HCT116 (cell line): ENCODE measurements around the gene MAML3. TPM values are rescaled to one million over a fixed set of nuclear protein-coding genes. Genes with fewer than 3 reads are reported as not detected.

Experiments
- ATAC-seq: fragments of 200-7000 bp; cut with Tn5 transposase; 2 replicates; pipeline ENCODE4 v1.9.1; 2020; ENCODE audit warnings: mild to moderate bottlenecking, moderate library complexity
- BruUV-seq: library from RNA; stranded (reverse); fragments of 400-500 nt; replicated peaks from 2 replicates; lab custom pipeline; 2021; lab: Mats Ljungman, UMichigan
- CTCF ChIA-PET: fragments of 300-600 bp; sonication (Branson Sonifier 250); formaldehyde crosslinking; loops from one replicate; lab custom pipeline; 2021; ENCODE audit warnings: antibody characterized with exemption; lab: Charles Lee
- POLR2A ChIA-PET: fragments of 300-600, 350-600 bp; sonication (Branson Sonifier 250); formaldehyde crosslinking; loops from one replicate; lab custom pipeline; 2021; ENCODE audit warnings: antibody characterized with exemption; lab: Charles Lee
- RAD21 ChIA-PET, 2 experiments: fragments of 300-600 bp; sonication (Branson Sonifier 250); formaldehyde crosslinking; loops; one replicate each; lab custom pipeline; 2023; ENCODE audit warnings: low total read pairs in 2 of 2; ENCODE audit not compliant: uncharacterized antibody in 2 of 2, unreplicated experiment in 2 of 2, low non-redundant PET in 1 of 2; lab: Charles Lee
- DNase-seq: peaks from one replicate; pipeline ENCODE4 v3.0.0-alpha.2; 2010; ENCODE audit warnings: low read depth, low spot score
- H2AFZ ChIP-seq: fragments of 200-600 bp; shearing (Covaris generic), sonication (generic); 2 replicates; pipeline ENCODE4 v1.6.1; 2017; ENCODE audit warnings: low read depth, mixed run types, mixed read lengths, antibody characterized with exemption, low read length; ENCODE audit not compliant: poor library complexity, severe bottlenecking
- H3K27ac ChIP-seq: 2 replicates; pipeline ENCODE4 v1.5.1; 2012; ENCODE audit warnings: low read depth, low read length
- H3K27me3 ChIP-seq: fragments of 200-600 bp; sonication (generic); 2 replicates; pipeline ENCODE4 v1.6.1; 2016; ENCODE audit warnings: mixed run types, low read length, mixed read lengths; ENCODE audit not compliant: insufficient read depth
- H3K36me3 ChIP-seq, 2 experiments: fragments of 200-500 bp in 1 of 2; fragments of 200-600 bp in 1 of 2; sonication (Bioruptor generic) in 1 of 2; sonication (generic) in 1 of 2; 2 replicates each; pipeline versions ENCODE4 v1.5.1 to v1.6.1; 2014 to 2016; ENCODE audit warnings: low read length in 2 of 2, inconsistent platforms in 1 of 2, mixed read lengths in 1 of 2, mixed run types in 1 of 2; ENCODE audit not compliant: insufficient read depth in 2 of 2, control insufficient read depth in 1 of 2
- H3K4me1 ChIP-seq, 2 experiments: fragments of 200-600 bp in 1 of 2; sonication (generic) in 1 of 2; 2 replicates each; pipeline versions ENCODE4 v1.5.1 to v1.6.1; 2012 to 2017; ENCODE audit warnings: low read length in 2 of 2, inconsistent platforms in 1 of 2, mild to moderate bottlenecking in 1 of 2, mixed read lengths in 1 of 2, mixed run types in 1 of 2, moderate library complexity in 1 of 2; ENCODE audit not compliant: insufficient read depth in 2 of 2, control insufficient read depth in 1 of 2
- H3K4me2 ChIP-seq: fragments of 200-600 bp; sonication (generic); 2 replicates; pipeline ENCODE4 v1.6.1; 2017; ENCODE audit warnings: mixed run types, low read length, mixed read lengths
- H3K4me3 ChIP-seq, 2 experiments: fragments of 200-600 bp in 1 of 2; sonication (generic) in 1 of 2; replicated peaks in 1 of 2; 2 replicates each; pipeline ENCODE4 v1.5.1; 2011 to 2016; ENCODE audit warnings: low read length in 2 of 2, control low read depth in 1 of 2, low read depth in 1 of 2, mild to moderate bottlenecking in 1 of 2, mixed read lengths in 1 of 2, mixed run types in 1 of 2
- H3K79me2 ChIP-seq: fragments of 200-600 bp; sonication (generic); 2 replicates; pipeline ENCODE4 v1.6.1; 2017; ENCODE audit warnings: mild to moderate bottlenecking, mixed run types, low read length, moderate library complexity, mixed read lengths; ENCODE audit not compliant: insufficient read depth
- H3K9ac ChIP-seq: fragments of 200-600 bp; sonication (generic); 2 replicates; pipeline ENCODE4 v1.6.1; 2016; ENCODE audit warnings: low read length, mixed read lengths
- H3K9me2 ChIP-seq: fragments of 200-600 bp; sonication (generic), shearing (Covaris generic); 2 replicates; pipeline ENCODE4 v1.6.1; 2017; ENCODE audit warnings: mixed run types, mild to moderate bottlenecking, moderate library complexity; ENCODE audit not compliant: insufficient read depth
- H3K9me3 ChIP-seq, 2 experiments: fragments of 200-500 bp in 1 of 2; fragments of 200-600 bp in 1 of 2; sonication (Bioruptor generic) in 1 of 2; sonication (generic) in 1 of 2; 2 replicates each; pipeline ENCODE4 v1.6.1; 2014 to 2017; ENCODE audit warnings: low read length in 2 of 2, mixed read lengths in 2 of 2, inconsistent platforms in 1 of 2, low read depth in 1 of 2, mild to moderate bottlenecking in 1 of 2, mixed run types in 1 of 2, moderate library complexity in 1 of 2; ENCODE audit not compliant: control insufficient read depth in 1 of 2, insufficient read depth in 1 of 2
- H4K20me1 ChIP-seq: fragments of 200-600 bp; sonication (generic), shearing (Covaris generic); 2 replicates; pipeline ENCODE4 v1.6.1; 2017; ENCODE audit warnings: mixed run types, mild to moderate bottlenecking, moderate library complexity; ENCODE audit not compliant: insufficient read depth
- ATF3 ChIP-seq: IDR thresholded peaks from 2 replicates; pipeline ENCODE4 v1.6.1; 2012
- CBX3 ChIP-seq: IDR thresholded peaks from 2 replicates; pipeline ENCODE4 v1.6.1; 2012; ENCODE audit warnings: low read depth
- EGR1 ChIP-seq: IDR thresholded peaks from 2 replicates; pipeline ENCODE4 v1.6.1; 2012; ENCODE audit warnings: low read depth
- ELF1 ChIP-seq: IDR thresholded peaks from 2 replicates; pipeline ENCODE4 v1.6.1; 2012; ENCODE audit warnings: low read depth, borderline replicate concordance
- EZH2 ChIP-seq: fragments of 200-600 bp; sonication (generic); IDR thresholded peaks from 2 replicates; pipeline ENCODE4 v1.6.1; 2017; ENCODE audit warnings: antibody characterized with exemption, mixed run types
- EZH2phosphoT487 ChIP-seq: fragments of 200-600 bp; IDR thresholded peaks from 2 replicates; pipeline ENCODE4 v1.6.1; 2018; ENCODE audit warnings: antibody characterized with exemption, borderline replicate concordance
- FOSL1 ChIP-seq: IDR thresholded peaks from 2 replicates; pipeline ENCODE4 v1.6.1; 2012; ENCODE audit warnings: low read depth
- POLR2A ChIP-seq: IDR thresholded peaks from 2 replicates; pipeline ENCODE4 v1.7.0; 2011; ENCODE audit warnings: borderline replicate concordance; ENCODE audit not compliant: insufficient read depth, insufficient read length; ENCODE audit errors: extremely low read depth
- POLR2AphosphoS5 ChIP-seq: IDR thresholded peaks from 2 replicates; pipeline ENCODE4 v1.6.1; 2011; ENCODE audit warnings: mild to moderate bottlenecking, low read depth, low read length, moderate library complexity
- RAD21 ChIP-seq: IDR thresholded peaks from 2 replicates; pipeline ENCODE4 v1.6.1; 2012; ENCODE audit warnings: low read depth, mild to moderate bottlenecking
- REST ChIP-seq: IDR thresholded peaks from 2 replicates; pipeline ENCODE4 v1.6.1; 2012; ENCODE audit warnings: low read depth
- SIN3A ChIP-seq: IDR thresholded peaks from 2 replicates; pipeline ENCODE4 v1.6.1; 2012; ENCODE audit warnings: low read depth
- YY1 ChIP-seq: IDR thresholded peaks from 2 replicates; pipeline ENCODE4 v1.6.1; 2011; ENCODE audit warnings: low read length, low read depth, moderate library complexity, mild to moderate bottlenecking; ENCODE audit not compliant: insufficient replicate concordance; ENCODE audit errors: extremely low read depth
- ZBTB33 ChIP-seq: IDR thresholded peaks from 2 replicates; pipeline ENCODE4 v1.6.1; 2011; ENCODE audit warnings: mild to moderate bottlenecking, low read length, moderate library complexity; ENCODE audit not compliant: insufficient replicate concordance; ENCODE audit errors: extremely low read depth
- ZFX ChIP-seq: fragments of 450-650 bp; IDR thresholded peaks from 2 replicates; pipeline ENCODE4 v1.6.1; 2017
- ZNF274 ChIP-seq: fragments of 200-500 bp; sonication (Bioruptor generic); IDR thresholded peaks from 2 replicates; pipeline ENCODE4 v1.6.1; 2014; ENCODE audit warnings: mild to moderate bottlenecking, low read depth, low read length, inconsistent platforms
- intact Hi-C: fragments of 100-400 bp; cut with micrococcal nuclease; formaldehyde crosslinking; loops from 2 replicates; pipeline ENCODE4 v1.10.0; 2022
- total RNA-seq: library from RNA; stranded (reverse); gene quantifications from one replicate; pipeline ENCODE4 v1.2.1, GENCODE V29; 2021; ENCODE audit not compliant: unreplicated experiment

The MAML3 gene
- total RNA-seq, 1 experiment from 2014 or later, result 3.1 TPM

GRCh38 chr4:139854668-139855403, 299.1 kb downstream of the MAML3 start (continued):
- TF ChIP-seq REST, result no peak
- no peak for TF ChIP-seq SIN3A
- no peak for TF ChIP-seq EZH2phosphoT487

GRCh38 chr4:139853309-139853708, 300.7 kb downstream of the MAML3 start:
- no TSS peak for BruUV-seq
- H3K79me2 ChIP-seq, result no peaks in the 10 kb centered on the region
- no peaks in the 10 kb centered on the region for H4K20me1 ChIP-seq
- intact Hi-C loops, result no loop called here
- no peaks in the 10 kb centered on the region for H3K9me3 ChIP-seq
- ChIA-PET RAD21 (no interaction called here), CTCF (no interaction called here), POLR2A (no interaction called here)
- ATAC-seq, result no peak
- H3K27me3 ChIP-seq, result peaks cover 12% of the 10 kb centered on the region
- H2AFZ ChIP-seq, result no peak overlapping the region
- H3K9ac ChIP-seq, result no peak overlapping the region
- no peaks in the 10 kb centered on the region for H3K9me2 ChIP-seq
- no peak for DNase-seq
- no peak overlapping the region for H3K27ac ChIP-seq
- H3K4me2 ChIP-seq, result no peak overlapping the region
- no peaks in the 10 kb centered on the region for H3K36me3 ChIP-seq
- no peaks in the 10 kb centered on the region for H3K4me1 ChIP-seq
- H3K4me3 ChIP-seq, result no peak overlapping the region
- no peak for TF ChIP-seq FOSL1
- no peak for TF ChIP-seq ZFX
- TF ChIP-seq ZNF274, result no peak
- TF ChIP-seq CBX3, result no peak
- TF ChIP-seq RAD21, result no peak
- no peak for TF ChIP-seq YY1
- TF ChIP-seq EZH2, result no peak
- TF ChIP-seq POLR2A, result no peak
- TF ChIP-seq EGR1, result no peak
- no peak for TF ChIP-seq REST
- no peak for TF ChIP-seq POLR2AphosphoS5
- TF ChIP-seq ELF1, result no peak
- TF ChIP-seq ZBTB33, result no peak
- no peak for TF ChIP-seq ATF3
